ENCODE results near the gene PTMA. TPM values are rescaled to one million over a fixed set of nuclear protein-coding genes. Genes with fewer than 3 reads are reported as not detected.

PTMA gene
- total and polyA plus RNA-seq, 2 experiments from 2014 or later: 597 to 727 TPM

GRCh38 chr2:231701456-231702373, 6.6 kb upstream of the PTMA start:
- Histone ChIP-seq H3K9me2 (replicated peaks; ENCODE audit: insufficient read depth) (no peaks in the 10 kb centered on the region), H4K20me1 (ENCODE audit: insufficient read depth, poor library complexity, severe bottlenecking) (no peaks in the 10 kb centered on the region), H3K9me3 (ENCODE audit: low read depth) (no peaks in the 10 kb centered on the region), H2AFZ (no peak overlapping the region), H3K27ac (no peak overlapping the region), H3K79me2 (peaks cover 9% of the 10 kb centered on the region), H3K36me3 (replicated peaks; ENCODE audit: insufficient read depth, low read depth) (no peaks in the 10 kb centered on the region), H3K27me3 (no peaks in the 10 kb centered on the region), H3K4me2 (no peak overlapping the region), H3K4me3 (no peak overlapping the region), H3K4me1 (ENCODE audit: insufficient read depth) (no peaks in the 10 kb centered on the region)
- WGBS (ENCODE audit: low lambda C conversion rate, missing lambda C conversion rate): 73% methylated on average over 22 of the region's 22 CpGs
- peak; percentile 61 for DNase-seq (ENCODE audit: low spot score)
- TF ChIP-seq EZH2phosphoT487 (IDR thresholded peaks at IDR 0.05; ENCODE audit: low read depth, severe bottlenecking, unreplicated experiment) (no peak), EZH2 (IDR thresholded peaks at IDR 0.05; ENCODE audit: borderline replicate concordance) (no peak)
- TF ChIP-seq, protein P1, sequence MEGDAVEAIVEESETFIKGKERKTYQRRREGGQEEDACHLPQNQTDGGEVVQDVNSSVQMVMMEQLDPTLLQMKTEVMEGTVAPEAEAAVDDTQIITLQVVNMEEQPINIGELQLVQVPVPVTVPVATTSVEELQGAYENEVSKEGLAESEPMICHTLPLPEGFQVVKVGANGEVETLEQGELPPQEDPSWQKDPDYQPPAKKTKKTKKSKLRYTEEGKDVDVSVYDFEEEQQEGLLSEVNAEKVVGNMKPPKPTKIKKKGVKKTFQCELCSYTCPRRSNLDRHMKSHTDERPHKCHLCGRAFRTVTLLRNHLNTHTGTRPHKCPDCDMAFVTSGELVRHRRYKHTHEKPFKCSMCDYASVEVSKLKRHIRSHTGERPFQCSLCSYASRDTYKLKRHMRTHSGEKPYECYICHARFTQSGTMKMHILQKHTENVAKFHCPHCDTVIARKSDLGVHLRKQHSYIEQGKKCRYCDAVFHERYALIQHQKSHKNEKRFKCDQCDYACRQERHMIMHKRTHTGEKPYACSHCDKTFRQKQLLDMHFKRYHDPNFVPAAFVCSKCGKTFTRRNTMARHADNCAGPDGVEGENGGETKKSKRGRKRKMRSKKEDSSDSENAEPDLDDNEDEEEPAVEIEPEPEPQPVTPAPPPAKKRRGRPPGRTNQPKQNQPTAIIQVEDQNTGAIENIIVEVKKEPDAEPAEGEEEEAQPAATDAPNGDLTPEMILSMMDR (IDR thresholded peaks at IDR 0.05; ENCODE audit: poor library complexity): no peak

- H3K9me3 ChIP-seq (ENCODE audit: low read depth): no peaks in the 10 kb centered on the region
- no peak overlapping the region for H3K4me2 ChIP-seq
- peaks cover 16% of the 10 kb centered on the region for H3K79me2 ChIP-seq
- no peak for DNase-seq (ENCODE audit: low spot score)
- WGBS (ENCODE audit: low lambda C conversion rate, missing lambda C conversion rate): 92% methylated on average over 3 of the region's 3 CpGs
- H3K4me1 ChIP-seq (ENCODE audit: insufficient read depth): no peaks in the 10 kb centered on the region
- H3K36me3 ChIP-seq (replicated peaks; ENCODE audit: insufficient read depth, low read depth): no peaks in the 10 kb centered on the region
- H3K9me2 ChIP-seq (replicated peaks; ENCODE audit: insufficient read depth): no peaks in the 10 kb centered on the region
- H2AFZ ChIP-seq: no peak overlapping the region
- H3K4me3 ChIP-seq: no peak overlapping the region
- peaks cover 4% of the 10 kb centered on the region for H4K20me1 ChIP-seq (ENCODE audit: insufficient read depth, poor library complexity, severe bottlenecking)
- H3K27ac ChIP-seq: no peak overlapping the region
- TF ChIP-seq EZH2phosphoT487 (IDR thresholded peaks at IDR 0.05; ENCODE audit: low read depth, severe bottlenecking, unreplicated experiment) (no peak), EZH2 (IDR thresholded peaks at IDR 0.05; ENCODE audit: borderline replicate concordance) (no peak)
- TF ChIP-seq, protein P1 (IDR thresholded peaks at IDR 0.05; ENCODE audit: poor library complexity): no peak
- no peaks in the 10 kb centered on the region for H3K27me3 ChIP-seq
Observed at GRCh38 chr2:231704017-231704416, 4.3 kb upstream of the PTMA start.

GRCh38 chr2:231706731-231707624, 1.3 kb upstream of the PTMA start:
- no peaks in the 10 kb centered on the region for H3K9me2 ChIP-seq (replicated peaks; ENCODE audit: insufficient read depth)
- H3K4me2 ChIP-seq: peak overlapping the region; percentile 81
- H2AFZ ChIP-seq: peak overlapping the region; percentile 58
- H3K27ac ChIP-seq: peak overlapping the region; percentile 99
- DNase-seq (ENCODE audit: low spot score): peak; percentile 98
- H3K27me3 ChIP-seq: no peaks in the 10 kb centered on the region
- H3K79me2 ChIP-seq: peaks cover 44% of the 10 kb centered on the region
- WGBS (ENCODE audit: low lambda C conversion rate, missing lambda C conversion rate): 2% methylated on average over 66 of the region's 66 CpGs
- peaks cover 4% of the 10 kb centered on the region for H3K4me1 ChIP-seq (ENCODE audit: insufficient read depth)
- peaks cover 32% of the 10 kb centered on the region for H4K20me1 ChIP-seq (ENCODE audit: insufficient read depth, poor library complexity, severe bottlenecking)
- no peaks in the 10 kb centered on the region for H3K9me3 ChIP-seq (ENCODE audit: low read depth)
- peak overlapping the region; percentile 38 for H3K4me3 ChIP-seq
- TF ChIP-seq EZH2phosphoT487 (IDR thresholded peaks at IDR 0.05; ENCODE audit: low read depth, severe bottlenecking, unreplicated experiment) (no peak), EZH2 (IDR thresholded peaks at IDR 0.05; ENCODE audit: borderline replicate concordance) (no peak)
- TF ChIP-seq, protein P1 (IDR thresholded peaks at IDR 0.05; ENCODE audit: poor library complexity): peak; percentile 98
- no peaks in the 10 kb centered on the region for H3K36me3 ChIP-seq (replicated peaks; ENCODE audit: insufficient read depth, low read depth)

All from hepatocyte (in vitro differentiated cells).